H1 (cell line): Measurements from ENCODE around the gene ARMC5. TPM values are rescaled to one million over a fixed set of nuclear protein-coding genes. Genes with fewer than 3 reads are reported as not detected.

Experiments
- CTCF ChIA-PET: fragments of 300-600 bp; sonication (Branson Sonifier 250); formaldehyde crosslinking; loops from one replicate; lab custom pipeline; 2021; ENCODE audit not compliant: partially characterized antibody; lab: Charles Lee
- POLR2A ChIA-PET: fragments of 300-600 bp; sonication (Branson Sonifier 250); formaldehyde crosslinking; loops from one replicate; lab custom pipeline; 2021; ENCODE audit warnings: inconsistent platforms; ENCODE audit not compliant: partially characterized antibody; lab: Charles Lee
- DNase-seq, 2 experiments: peaks; one replicate each; pipeline versions ENCODE4 v3.0.0 to v3.0.0-alpha.2; 2010 to 2022; ENCODE audit warnings: low spot score in 2 of 2, low read depth in 1 of 2, mixed read lengths in 1 of 2
- FAIRE-seq: peaks from 2 replicates; lab custom pipeline; 2011; peaks lifted over from hg19 to GRCh38; lab: Jason Lieb, UNC
- H2AFZ ChIP-seq: 2 replicates; pipeline ENCODE4 v1.8.1; 2012; ENCODE audit warnings: low read length, inconsistent platforms
- H2AK5ac ChIP-seq: 2 replicates; pipeline ENCODE4 v1.6.1; 2013; ENCODE audit warnings: low read depth, low read length
- H2BK120ac ChIP-seq: replicated peaks from 2 replicates; pipeline ENCODE3; 2013; ENCODE audit warnings: low read depth, low read length, inconsistent platforms
- H2BK12ac ChIP-seq: 2 replicates; pipeline ENCODE4 v1.6.1; 2013; ENCODE audit warnings: low read depth, low read length
- H2BK15ac ChIP-seq: 2 replicates; pipeline ENCODE4 v1.6.1; 2013; ENCODE audit warnings: low read length
- H2BK20ac ChIP-seq: 2 replicates; pipeline ENCODE4 v1.6.1; 2013; ENCODE audit warnings: low read length
- H2BK5ac ChIP-seq: 2 replicates; pipeline ENCODE4 v1.6.1; 2013; ENCODE audit warnings: low read depth, low read length
- H3K14ac ChIP-seq: 2 replicates; pipeline ENCODE4 v1.6.1; 2013; ENCODE audit warnings: inconsistent platforms; ENCODE audit not compliant: insufficient read length
- H3K18ac ChIP-seq: 2 replicates; pipeline ENCODE4 v1.6.1; 2013; ENCODE audit warnings: low read length; ENCODE audit errors: extremely low read depth
- H3K23ac ChIP-seq: 2 replicates; pipeline ENCODE4 v1.6.1; 2013; ENCODE audit warnings: inconsistent platforms; ENCODE audit not compliant: insufficient read length
- H3K23me2 ChIP-seq: 2 replicates; pipeline ENCODE4 v1.6.1; 2013; ENCODE audit warnings: low read depth, low read length
- H3K27ac ChIP-seq: 2 replicates; pipeline ENCODE4 v1.6.1; 2011; ENCODE audit warnings: low read depth, low read length, inconsistent platforms
- H3K27me3 ChIP-seq, 4 experiments: replicated peaks in 1 of 4; 1 replicate in 1 of 4; 2 replicates in 3 of 4; pipeline versions ENCODE4 v1.6.1 to v1.8.1; 2011 to 2013; ENCODE audit warnings: low read length in 3 of 4, mild to moderate bottlenecking in 3 of 4, inconsistent platforms in 2 of 4, mixed read lengths in 2 of 4, moderate library complexity in 1 of 4; ENCODE audit not compliant: control insufficient read depth in 3 of 4, insufficient read depth in 3 of 4; ENCODE audit errors: extremely low read depth in 1 of 4
- H3K36me3 ChIP-seq, 4 experiments: 2 replicates each; pipeline versions ENCODE4 v1.6.1 to v1.8.1; 2011 to 2013; ENCODE audit warnings: mild to moderate bottlenecking in 4 of 4, low read length in 3 of 4, moderate library complexity in 2 of 4, control low read depth in 1 of 4, inconsistent platforms in 1 of 4; ENCODE audit not compliant: insufficient read depth in 4 of 4, control insufficient read depth in 2 of 4
- H3K4ac ChIP-seq: replicated peaks from 2 replicates; pipeline ENCODE3; 2013; ENCODE audit warnings: low read length, low read depth, mixed read lengths, inconsistent platforms; ENCODE audit not compliant: insufficient read length
- H3K4me1 ChIP-seq, 4 experiments: replicated peaks in 1 of 4; 1 replicate in 1 of 4; 2 replicates in 3 of 4; pipeline versions ENCODE4 v1.6.1 to v1.8.1; 2011 to 2013; ENCODE audit warnings: low read length in 3 of 4, inconsistent platforms in 2 of 4, mixed read lengths in 1 of 4; ENCODE audit not compliant: insufficient read depth in 4 of 4, control insufficient read depth in 3 of 4
- H3K4me2 ChIP-seq, 2 experiments: 2 replicates each; pipeline versions ENCODE4 v1.6.1 to v1.8.1; 2011 to 2013; ENCODE audit warnings: low read depth in 2 of 2, low read length in 2 of 2, control low read depth in 1 of 2, inconsistent platforms in 1 of 2, mild to moderate bottlenecking in 1 of 2; ENCODE audit not compliant: insufficient read depth in 1 of 2
- H3K4me3 ChIP-seq, 4 experiments: fragments of 200-600, 300-600 bp in 1 of 4; sonication (generic), shearing (Covaris generic), sonication (Bioruptor Twin) in 1 of 4; 2 replicates each; pipeline versions ENCODE4 v1.5.1 to v1.8.1; 2011 to 2016; ENCODE audit warnings: low read length in 4 of 4, low read depth in 3 of 4, control low read depth in 2 of 4, inconsistent platforms in 2 of 4, mild to moderate bottlenecking in 2 of 4, mixed read lengths in 1 of 4, moderate library complexity in 1 of 4; ENCODE audit not compliant: insufficient read depth in 2 of 4; ENCODE audit errors: extremely low read depth in 1 of 4
- H3K56ac ChIP-seq: replicated peaks from 2 replicates; pipeline ENCODE3; 2013; ENCODE audit warnings: low read depth, mild to moderate bottlenecking, mixed read lengths, low read length, inconsistent platforms; ENCODE audit not compliant: insufficient read length
- H3K79me1 ChIP-seq: 2 replicates; pipeline ENCODE4 v1.6.1; 2013; ENCODE audit warnings: low read depth, low read length, control low read depth
- H3K79me2 ChIP-seq, 2 experiments: 2 replicates each; pipeline versions ENCODE4 v1.6.1 to v1.8.1; 2012 to 2013; ENCODE audit warnings: low read length in 2 of 2, mild to moderate bottlenecking in 2 of 2, inconsistent platforms in 1 of 2; ENCODE audit not compliant: insufficient read depth in 2 of 2, control insufficient read depth in 1 of 2
- H3K9ac ChIP-seq, 4 experiments: replicated peaks in 1 of 4; 1 replicate in 1 of 4; 2 replicates in 3 of 4; pipeline versions ENCODE4 v1.6.1 to v1.8.1; 2011 to 2013; ENCODE audit warnings: low read depth in 3 of 4, low read length in 3 of 4, control low read depth in 2 of 4, mild to moderate bottlenecking in 2 of 4, moderate library complexity in 2 of 4, inconsistent platforms in 1 of 4; ENCODE audit errors: extremely low read depth in 1 of 4
- H3K9me3 ChIP-seq, 2 experiments: 2 replicates each; pipeline versions ENCODE4 v1.6.1 to v1.8.1; 2012 to 2013; ENCODE audit warnings: mild to moderate bottlenecking in 2 of 2, moderate library complexity in 2 of 2, control low read depth in 1 of 2, inconsistent platforms in 1 of 2, low read depth in 1 of 2, low read length in 1 of 2, mixed read lengths in 1 of 2; ENCODE audit not compliant: insufficient read depth in 2 of 2
- H4K20me1 ChIP-seq, 2 experiments: replicated peaks in 1 of 2; 2 replicates each; pipeline versions ENCODE3 to v1.8.1; 2011 to 2013; ENCODE audit warnings: inconsistent platforms in 2 of 2, low read length in 2 of 2, mild to moderate bottlenecking in 1 of 2; ENCODE audit not compliant: insufficient read depth in 2 of 2, control insufficient read depth in 1 of 2
- H4K5ac ChIP-seq: 2 replicates; pipeline ENCODE4 v1.6.1; 2013; ENCODE audit warnings: low read length, low read depth, mixed read lengths, inconsistent platforms; ENCODE audit not compliant: insufficient read length
- H4K8ac ChIP-seq: 2 replicates; pipeline ENCODE4 v1.8.0; 2013; ENCODE audit warnings: mild to moderate bottlenecking, moderate library complexity, low read length, inconsistent platforms; ENCODE audit not compliant: insufficient read depth; ENCODE audit errors: extremely low read depth
- H4K91ac ChIP-seq: replicated peaks from 2 replicates; pipeline ENCODE3; 2013; ENCODE audit warnings: low read length, mixed read lengths, inconsistent platforms; ENCODE audit not compliant: insufficient read length
- CHD2 ChIP-seq: IDR thresholded peaks from 2 replicates; pipeline ENCODE4 v1.6.1; 2012; ENCODE audit warnings: low read length, improper control_type of control experiment
- KDM1A ChIP-seq: fragments of 200-600, 300-600 bp; sonication (generic); IDR thresholded peaks from 2 replicates; pipeline ENCODE4 v1.7.1; 2016; ENCODE audit warnings: mild to moderate bottlenecking, low read length, borderline replicate concordance
- KDM4A ChIP-seq: IDR thresholded peaks from one replicate; pipeline ENCODE4 v1.7.1; 2012; ENCODE audit warnings: low read depth, mild to moderate bottlenecking, moderate library complexity, low read length, inconsistent platforms; ENCODE audit not compliant: severe bottlenecking
- RXRA ChIP-seq: IDR thresholded peaks from 2 replicates; pipeline ENCODE4 v1.6.1; 2011; ENCODE audit warnings: low read depth, mild to moderate bottlenecking, low read length, moderate library complexity; ENCODE audit not compliant: insufficient read depth
- SP1 ChIP-seq: IDR thresholded peaks from 2 replicates; pipeline ENCODE4 v1.6.1; 2011; ENCODE audit warnings: low read depth, low read length
- WGBS, 2 experiments: shearing (Covaris generic) in 1 of 2; methylation state at CpG; one replicate each; pipeline versions ENCODE4 v1.1.6 to v1.1.7; 2013 to 2015; ENCODE audit warnings: low lambda C conversion rate in 2 of 2, mixed read lengths in 2 of 2, inconsistent platforms in 1 of 2, low coverage in 1 of 2, missing lambda C conversion rate in 1 of 2; ENCODE audit not compliant: insufficient replicate concordance in 2 of 2, insufficient coverage in 1 of 2, insufficient read length in 1 of 2; ENCODE audit errors: extremely low coverage in 1 of 2, missing lambda C conversion rate in 1 of 2; 5-methylcytosine and 5-hydroxymethylcytosine counted together
- polyA plus RNA-seq, 7 experiments: library from polyadenylated mRNA; depleted of rRNA in 3 of 7; stranded (reverse) in 5 of 7; unstranded in 2 of 7; fragments of >200 nt in 5 of 7; fragments of 200-250 nt in 2 of 7; gene quantifications; 1 replicate in 5 of 7; 2 replicates in 1 of 7; 4 replicates in 1 of 7; pipeline versions ENCODE4 v1.2.1 to v1.2.3, GENCODE V29; 2011 to 2013; ENCODE audit warnings: missing spikeins in 2 of 7, mixed read lengths in 2 of 7
- total RNA-seq: library from RNA; stranded (reverse); fragmentation: NEBNext Ultra II Directional; extraction: Animal tissue kit (Norgen Biotek cat#: 25700); gene quantifications from 2 replicates; pipeline ENCODE4 v1.2.1, GENCODE V29; 2021

The ARMC5 gene
- total and polyA plus RNA-seq, 2 of the 8 experiments (the other 6 are each of a cell fraction or from before 2014, with no cell fraction given): 7.8 to 8.7 TPM

GRCh38 chr16:31483081-31483480 lies 23.8 kb downstream of the ARMC5 start, which contains the start of gene SLC5A2:
Gene SLC5A2 (plus strand): TSS chr16:31483123. CDS start chr16:31483137, 14 bp downstream.
- POLR2A ChIA-PET: interaction anchor here (1.2 to 2.3 kb wide), 2 partner anchors 14 to 231 kb away, joined by 3 to 6 read pairs; a partner anchor contains a TSS
- Histone ChIP-seq H2BK12ac (no peak within 1 kb of the TSS), H3K4ac (no peak within 1 kb of the TSS), H3K4me2 (no peak within 1 kb of the TSS), H3K27ac (no peak within 1 kb of the TSS), H3K79me2 (no peaks in the 10 kb centered on the region), H3K18ac (no peak within 1 kb of the TSS), H3K56ac (no peak within 1 kb of the TSS), H3K4me1 (peaks cover 0 to 8% (median 3%) of the 10 kb centered on the region in 4 experiments; a peak in 3 of 7 replicates), H4K8ac (0 out of 2 replicates have a peak within 1 kb of the TSS, but pooled peaks have one; percentile 0), H2BK5ac (no peak within 1 kb of the TSS), H3K4me3 (no peak within 1 kb of the TSS), H4K5ac (no peak within 1 kb of the TSS), H3K23ac (no peak within 1 kb of the TSS), H4K20me1 (peaks cover 0 to 11% of the 10 kb centered on the region in 2 experiments), H2AFZ (no peak within 1 kb of the TSS), H3K9ac (no peak within 1 kb of the TSS), H3K23me2 (peaks cover 9% of the 10 kb centered on the region; the same call in 1 of the 2 replicates), H3K14ac (no peak within 1 kb of the TSS), H2BK15ac (no peak within 1 kb of the TSS), H3K27me3 (peaks cover 5 to 53% (median 35%) of the 10 kb centered on the region in 4 experiments), H2AK5ac (no peak within 1 kb of the TSS), H4K91ac (no peak within 1 kb of the TSS), H3K79me1 (no peaks in the 10 kb centered on the region), H2BK20ac (no peak within 1 kb of the TSS), H2BK120ac (no peak within 1 kb of the TSS), H3K9me3 (no peaks in the 10 kb centered on the region), H3K36me3 (no peaks in the 10 kb centered on the region)
- CTCF ChIA-PET: no interaction called here
- FAIRE-seq (no peak), DNase-seq (no peak)
- WGBS, 2 experiments: 88% methylated on average over 4 of the region's 4 CpGs; no CpG with 5 or more reads in 1 of the 2 experiments
- TF ChIP-seq CHD2 (no peak), RXRA (no peak), SP1 (no peak), KDM1A (no peak), KDM4A (no peak)
